ENCODE data around the gene AURKB. TPM values are rescaled to one million over a fixed set of nuclear protein-coding genes. Genes with fewer than 3 reads are reported as not detected.
A peak's percentile ranks its signal among the peaks of the same experiment; 100 is the strongest.

The AURKB gene
- total RNA-seq, 4 donors from 2014 or later = 0.54 to 5.3 (median 2.4) TPM

GRCh38 chr17:8176998-8177731 is 33.2 kb downstream of the AURKB start:
- H3K27ac ChIP-seq = peak overlapping the region in 3 of 4 donors; percentile 81 to 90 (median 85)
- TF ChIP-seq POLR2A (IDR thresholded peaks at IDR 0.05) (no peak), EP300 (IDR thresholded peaks at IDR 0.05) (no peak), POLR2AphosphoS5 (IDR thresholded peaks at IDR 0.05) (no peak), CTCF (IDR thresholded peaks at IDR 0.05) (no peak)
- ATAC-seq = no peak
- H3K9me3 ChIP-seq = no peaks in the 10 kb centered on the region
- no peaks in the 10 kb centered on the region for H3K36me3 ChIP-seq
- H3K4me3 ChIP-seq = peak overlapping the region in 1 of 2 donors; percentile 62
- peaks cover 0 to 44% (median 15%) of the 10 kb centered on the region in 3 donors for H3K4me1 ChIP-seq
- H3K27me3 ChIP-seq = no peaks in the 10 kb centered on the region
- WGBS, 2 donors (ENCODE audit: low coverage in 1 of 2) = 66 to 89% methylated on average over 10 to 11 of the region's 19 CpGs

DNA sequence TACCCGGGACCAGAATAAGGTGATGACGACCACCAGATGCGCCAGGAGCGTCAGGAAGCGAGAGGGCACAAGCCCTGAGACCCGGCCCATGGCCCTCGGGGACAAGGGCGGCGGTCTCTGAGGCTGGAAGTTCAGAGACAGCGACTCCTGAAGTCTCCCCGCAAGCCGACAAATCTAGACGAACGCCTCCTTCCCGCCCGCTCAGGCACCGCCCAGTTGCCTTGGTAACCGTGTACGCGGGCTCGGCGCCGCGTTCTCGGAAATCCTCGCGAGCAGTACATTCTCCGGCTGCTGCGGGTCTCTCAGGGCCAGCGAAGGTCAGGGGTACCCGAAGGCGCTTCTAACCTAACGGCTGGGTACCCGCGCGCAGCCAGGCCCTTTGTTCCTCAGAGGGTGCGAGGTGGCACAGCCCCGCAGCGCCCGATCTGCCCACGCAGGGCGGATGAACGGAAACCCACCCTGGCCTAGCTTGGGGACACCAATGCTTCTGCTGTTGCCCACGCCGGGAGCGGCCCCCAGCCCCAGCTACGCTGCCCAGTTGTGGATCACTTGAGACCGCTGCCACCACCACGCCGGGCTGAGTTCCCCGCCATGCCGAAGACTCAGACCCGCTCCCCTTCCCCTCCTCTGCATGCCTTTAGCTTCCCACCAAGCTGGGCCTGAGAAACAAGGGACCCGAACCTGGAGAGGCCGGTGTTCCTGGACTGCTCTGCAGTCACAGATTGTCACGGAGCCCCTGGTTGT is 34.0 kb downstream of the AURKB start, which contains the start of gene TMEM107:
Gene TMEM107, minus strand, starts transcription at position 184 of the 744 bp plus-strand sequence. Its CDS starts 94 bp downstream, at position 90.
- H3K27ac ChIP-seq = peak within 1 kb of the TSS; percentile 11 to 90 (median 83)
- no peaks in the 10 kb centered on the region for H3K36me3 ChIP-seq
- H3K9me3 ChIP-seq = no peaks in the 10 kb centered on the region
- H3K27me3 ChIP-seq = no peaks in the 10 kb centered on the region
- ATAC-seq = peak; percentile 76
- peaks cover 0 to 44% (median 15%) of the 10 kb centered on the region in 3 donors for H3K4me1 ChIP-seq
- H3K4me3 ChIP-seq = peak within 1 kb of the TSS; percentile 46 to 62
- 0% methylated on average over 1 to 6 of the region's 56 CpGs for WGBS, 2 donors (ENCODE audit: low coverage in 1 of 2)
- TF ChIP-seq POLR2A (IDR thresholded peaks at IDR 0.05) = peak; percentile 11 to 25
- TF ChIP-seq POLR2AphosphoS5 (IDR thresholded peaks at IDR 0.05) = peak; percentile 32
- no peak for TF ChIP-seq EP300 (IDR thresholded peaks at IDR 0.05)
- TF ChIP-seq CTCF (IDR thresholded peaks at IDR 0.05) = no peak

- H3K9me3 ChIP-seq = no peaks in the 10 kb centered on the region
- no peaks in the 10 kb centered on the region for H3K36me3 ChIP-seq
- TF ChIP-seq EP300 (IDR thresholded peaks at IDR 0.05) (no peak), CTCF (IDR thresholded peaks at IDR 0.05) (no peak), POLR2A (IDR thresholded peaks at IDR 0.05) (no peak), POLR2AphosphoS5 (IDR thresholded peaks at IDR 0.05) (no peak)
- H3K27ac ChIP-seq = peak overlapping the region; percentile 11 to 90 (median 83)
- peak; percentile 2 for ATAC-seq
- H3K27me3 ChIP-seq = no peaks in the 10 kb centered on the region
- peaks cover 0 to 44% (median 15%) of the 10 kb centered on the region in 3 donors for H3K4me1 ChIP-seq
- peak overlapping the region; percentile 46 to 62 for H3K4me3 ChIP-seq
- 15 to 47% methylated on average over 3 to 5 of the region's 11 CpGs for WGBS, 2 donors (ENCODE audit: low coverage in 1 of 2)
These were observed 34.6 kb downstream of the AURKB start for GRCh38 chr17:8175795-8176196.

DNA sequence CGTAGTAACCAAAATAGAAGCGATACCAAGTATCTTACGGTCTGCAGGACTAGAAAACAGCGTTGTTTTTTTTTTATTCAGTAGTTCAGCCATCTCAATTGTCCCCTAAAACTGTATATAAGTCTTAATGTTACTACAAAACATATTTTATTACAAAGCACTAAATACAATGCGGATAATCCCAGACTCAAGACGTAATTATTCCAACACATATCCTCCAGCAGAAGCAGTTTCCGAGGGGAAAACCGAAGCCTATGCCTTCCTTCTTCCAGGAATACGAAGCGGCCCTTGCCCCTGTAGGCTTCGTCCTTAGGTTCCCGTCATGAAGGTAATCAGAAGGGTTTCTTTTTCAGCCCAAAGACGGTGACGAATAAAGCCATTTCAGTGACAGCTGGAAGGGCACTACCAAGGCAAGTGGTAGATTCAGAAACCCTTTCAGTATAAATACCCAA is 36.5 kb downstream of the AURKB start:
- no peak for ATAC-seq
- 1 to 5% methylated on average over 13 to 14 of the region's 14 CpGs for WGBS, 2 donors (ENCODE audit: low coverage in 1 of 2)
- no peak for TF ChIP-seq EP300 (IDR thresholded peaks at IDR 0.05)
- TF ChIP-seq CTCF (IDR thresholded peaks at IDR 0.05) = no peak
- TF ChIP-seq POLR2AphosphoS5 (IDR thresholded peaks at IDR 0.05) = no peak
- TF ChIP-seq POLR2A (IDR thresholded peaks at IDR 0.05) = no peak
- no peaks in the 10 kb centered on the region for H3K36me3 ChIP-seq
- no peaks in the 10 kb centered on the region for H3K9me3 ChIP-seq
- no peaks in the 10 kb centered on the region for H3K27me3 ChIP-seq
- H3K4me3 ChIP-seq = peak overlapping the region; percentile 47 to 62
- peaks cover 0 to 44% (median 15%) of the 10 kb centered on the region in 3 donors for H3K4me1 ChIP-seq
- peak overlapping the region; percentile 86 to 96 (median 89) for H3K27ac ChIP-seq
